Neuronal stem cell (in vitro differentiated cells): ENCODE results near the gene ABLIM2.

Source experiments
- DNase-seq: peaks from one replicate; pipeline ENCODE4 v3.0.0-alpha.2; 2013; ENCODE audit warnings: low spot score
- H2AFZ ChIP-seq: one replicate; pipeline ENCODE4 v1.6.1; 2013; ENCODE audit warnings: mild to moderate bottlenecking, low read length, inconsistent platforms
- H2AK5ac ChIP-seq: 2 replicates; pipeline ENCODE4 v1.6.1; 2013; ENCODE audit warnings: low read depth, mild to moderate bottlenecking, inconsistent platforms, low read length, moderate library complexity, mixed read lengths
- H2BK120ac ChIP-seq: 2 replicates; pipeline ENCODE4 v1.6.1; 2013; ENCODE audit warnings: low read depth, mild to moderate bottlenecking, inconsistent platforms, low read length, moderate library complexity, mixed read lengths
- H2BK12ac ChIP-seq: one replicate; pipeline ENCODE4 v1.6.1; 2013; ENCODE audit warnings: low read length, inconsistent platforms
- H2BK15ac ChIP-seq: 2 replicates; pipeline ENCODE4 v1.6.1; 2013; ENCODE audit warnings: mild to moderate bottlenecking, low read length, inconsistent platforms, mixed read lengths
- H2BK5ac ChIP-seq: one replicate; pipeline ENCODE4 v1.6.1; 2013; ENCODE audit warnings: inconsistent platforms, mild to moderate bottlenecking, low read length, moderate library complexity
- H3K14ac ChIP-seq: one replicate; pipeline ENCODE4 v1.6.1; 2013; ENCODE audit warnings: low read length, inconsistent platforms
- H3K18ac ChIP-seq: 2 replicates; pipeline ENCODE4 v1.6.1; 2013; ENCODE audit warnings: low read length, inconsistent platforms
- H3K23ac ChIP-seq: 2 replicates; pipeline ENCODE4 v1.6.1; 2013; ENCODE audit warnings: low read depth, mild to moderate bottlenecking, mixed read lengths, low read length, inconsistent platforms; ENCODE audit not compliant: poor library complexity
- H3K27ac ChIP-seq: replicated peaks from 3 replicates; pipeline ENCODE4 v1.5.1; 2013; ENCODE audit warnings: low read length, inconsistent platforms
- H3K27me3 ChIP-seq, 3 experiments: 2 replicates each; pipeline ENCODE4 v1.6.1; 2013; ENCODE audit warnings: low read length in 3 of 3, mild to moderate bottlenecking in 2 of 3, inconsistent platforms in 1 of 3, low read depth in 1 of 3, mixed read lengths in 1 of 3, moderate library complexity in 1 of 3; ENCODE audit not compliant: control insufficient read depth in 3 of 3, insufficient read depth in 3 of 3
- H3K36me3 ChIP-seq, 2 donors: replicated peaks in 1 of 2; 2 replicates each; pipeline ENCODE4 v1.6.1; 2013; ENCODE audit warnings: low read length in 2 of 2; ENCODE audit not compliant: control insufficient read depth in 2 of 2, insufficient read depth in 2 of 2
- H3K4ac ChIP-seq: 2 replicates; pipeline ENCODE4 v1.6.1; 2013; ENCODE audit warnings: inconsistent platforms, mild to moderate bottlenecking, low read length, moderate library complexity
- H3K4me1 ChIP-seq, 2 donors: 1 replicate in 1 of 2; 2 replicates in 1 of 2; pipeline ENCODE4 v1.6.1; 2013; ENCODE audit warnings: low read length in 2 of 2, low read depth in 1 of 2; ENCODE audit not compliant: control insufficient read depth in 2 of 2, insufficient read depth in 1 of 2
- H3K4me2 ChIP-seq: one replicate; pipeline ENCODE4 v1.6.1; 2013; ENCODE audit warnings: mild to moderate bottlenecking, low read length, inconsistent platforms; ENCODE audit not compliant: insufficient read depth, poor library complexity, severe bottlenecking
- H3K4me3 ChIP-seq, 2 donors: 2 replicates each; pipeline ENCODE4 v1.5.1; 2013; ENCODE audit warnings: low read length in 2 of 2, mild to moderate bottlenecking in 2 of 2, inconsistent platforms in 1 of 2, moderate library complexity in 1 of 2
- H3K79me1 ChIP-seq: one replicate; pipeline ENCODE4 v1.6.1; 2013; ENCODE audit warnings: low read depth, mild to moderate bottlenecking, inconsistent platforms, low read length, moderate library complexity
- H3K9ac ChIP-seq: one replicate; pipeline ENCODE4 v1.6.1; 2013; ENCODE audit warnings: mild to moderate bottlenecking, low read depth, low read length, inconsistent platforms; ENCODE audit not compliant: poor library complexity
- H3K9me3 ChIP-seq, 2 donors: replicated peaks in 1 of 2; 2 replicates each; pipeline versions ENCODE3 to v1.6.1; 2013; ENCODE audit warnings: low read length in 2 of 2, mild to moderate bottlenecking in 2 of 2, inconsistent platforms in 1 of 2, low read depth in 1 of 2, mixed read lengths in 1 of 2, moderate library complexity in 1 of 2; ENCODE audit not compliant: control insufficient read depth in 2 of 2, insufficient read depth in 1 of 2
- H4K8ac ChIP-seq: one replicate; pipeline ENCODE4 v1.6.1; 2013; ENCODE audit warnings: low read depth, mild to moderate bottlenecking, inconsistent platforms, low read length, moderate library complexity
- H4K91ac ChIP-seq: one replicate; pipeline ENCODE4 v1.6.1; 2013; ENCODE audit warnings: low read length, low read depth, mild to moderate bottlenecking, inconsistent platforms; ENCODE audit not compliant: poor library complexity
- WGBS, 2 donors: extraction: QIAGEN DNeasy Blood & Tissue Kit; methylation state at CpG; one replicate each; pipeline ENCODE4 v1.1.7; 2013; ENCODE audit warnings: missing lambda C conversion rate in 2 of 2, mixed read lengths in 1 of 2; ENCODE audit not compliant: insufficient read length in 2 of 2, insufficient replicate concordance in 1 of 2; ENCODE audit errors: extremely low coverage in 2 of 2; 5-methylcytosine and 5-hydroxymethylcytosine counted together

ABLIM2 gene

GRCh38 chr4:8188743-8189550 lies 30.3 kb upstream of the ABLIM2 start:
- Histone ChIP-seq H2AK5ac (peak overlapping the region; percentile 88), H3K23ac (peak overlapping the region; percentile 80), H3K14ac (peak overlapping the region; percentile 75), H2BK120ac (no peak overlapping the region), H3K18ac (peak overlapping the region; percentile 65), H3K27me3 (peaks cover 0 to 8% (median 0%) of the 10 kb centered on the region in 3 experiments), H4K8ac (peak overlapping the region; percentile 17), H3K9ac (peak overlapping the region; percentile 4), H3K9me3 (no peaks in the 10 kb centered on the region), H2BK5ac (peak overlapping the region; percentile 90), H3K4me3 (no peak overlapping the region), H2BK12ac (no peak overlapping the region), H3K4me2 (no peak overlapping the region), H3K27ac (no peak overlapping the region), H2BK15ac (peak overlapping the region; percentile 81), H3K79me1 (peaks cover 5% of the 10 kb centered on the region), H2AFZ (no peak overlapping the region), H3K36me3 (no peaks in the 10 kb centered on the region), H4K91ac (peak overlapping the region; percentile 72), H3K4ac (peak overlapping the region; percentile 66), H3K4me1 (peaks cover 0 to 6% of the 10 kb centered on the region in 2 donors)
- no peak for DNase-seq
- WGBS, 2 donors, result no CpG with 5 or more reads among the region's 29 CpGs

- Histone ChIP-seq H2AK5ac (peak overlapping the region; percentile 63), H2AFZ (no peak overlapping the region), H3K9me3 (no peaks in the 10 kb centered on the region), H3K4me3 (no peak overlapping the region), H3K23ac (no peak overlapping the region), H2BK15ac (no peak overlapping the region), H4K91ac (no peak overlapping the region), H3K9ac (no peak overlapping the region), H3K14ac (peak overlapping the region; percentile 56), H3K36me3 (no peaks in the 10 kb centered on the region), H3K79me1 (peaks cover 5% of the 10 kb centered on the region), H3K27ac (no peak overlapping the region), H3K4ac (no peak overlapping the region), H3K4me1 (peaks cover 0 to 3% of the 10 kb centered on the region in 2 donors), H3K4me2 (no peak overlapping the region), H3K27me3 (peaks cover 0 to 8% (median 0%) of the 10 kb centered on the region in 3 experiments), H2BK120ac (no peak overlapping the region), H2BK5ac (no peak overlapping the region), H2BK12ac (no peak overlapping the region), H4K8ac (no peak overlapping the region), H3K18ac (peak overlapping the region; percentile 65)
- WGBS, 2 donors, result no CpG with 5 or more reads among the region's 12 CpGs
- no peak for DNase-seq
Observed at GRCh38 chr4:8188085-8188484, 29.5 kb upstream of the ABLIM2 start.

GRCh38 chr4:8185930-8186329 lies 27.3 kb upstream of the ABLIM2 start:
- DNase-seq, result no peak
- H4K91ac ChIP-seq, result no peak overlapping the region
- H4K8ac ChIP-seq, result no peak overlapping the region
- H3K14ac ChIP-seq, result no peak overlapping the region
- no peak overlapping the region for H3K4ac ChIP-seq
- no peak overlapping the region for H3K4me3 ChIP-seq
- peaks cover 0 to 8% (median 0%) of the 10 kb centered on the region in 3 experiments for H3K27me3 ChIP-seq
- H2BK5ac ChIP-seq, result no peak overlapping the region
- H2AK5ac ChIP-seq, result no peak overlapping the region
- no peak overlapping the region for H3K4me2 ChIP-seq
- no peak overlapping the region for H2AFZ ChIP-seq
- no peak overlapping the region for H2BK15ac ChIP-seq
- no peak overlapping the region for H3K18ac ChIP-seq
- no CpG with 5 or more reads among the region's 9 CpGs for WGBS, 2 donors
- H3K4me1 ChIP-seq, result no peaks in the 10 kb centered on the region
- H3K79me1 ChIP-seq, result peaks cover 5% of the 10 kb centered on the region
- H3K27ac ChIP-seq, result no peak overlapping the region
- H3K36me3 ChIP-seq, result no peaks in the 10 kb centered on the region
- H3K9me3 ChIP-seq, result no peaks in the 10 kb centered on the region
- no peak overlapping the region for H3K9ac ChIP-seq
- H2BK12ac ChIP-seq, result no peak overlapping the region
- no peak overlapping the region for H2BK120ac ChIP-seq
- no peak overlapping the region for H3K23ac ChIP-seq

- Histone ChIP-seq H2BK15ac (no peak overlapping the region), H3K9me3 (no peaks in the 10 kb centered on the region), H3K36me3 (no peaks in the 10 kb centered on the region), H3K23ac (no peak overlapping the region), H2BK5ac (no peak overlapping the region), H3K14ac (no peak overlapping the region), H3K9ac (no peak overlapping the region), H2BK120ac (no peak overlapping the region), H2AK5ac (no peak overlapping the region), H3K79me1 (peaks cover 5% of the 10 kb centered on the region), H3K4me3 (no peak overlapping the region), H4K91ac (no peak overlapping the region), H2BK12ac (no peak overlapping the region), H3K18ac (no peak overlapping the region), H3K27ac (no peak overlapping the region), H3K4me1 (no peaks in the 10 kb centered on the region), H3K27me3 (peaks cover 0 to 8% (median 0%) of the 10 kb centered on the region in 3 experiments), H2AFZ (no peak overlapping the region), H3K4me2 (no peak overlapping the region), H4K8ac (no peak overlapping the region), H3K4ac (no peak overlapping the region)
- no peak for DNase-seq
- WGBS, 2 donors, result no CpG with 5 or more reads among the region's 9 CpGs
Observed at GRCh38 chr4:8185295-8185694, 26.7 kb upstream of the ABLIM2 start.
